Measurements from ENCODE around the gene TIAM1.
A peak's percentile ranks its signal among the peaks of the same experiment; 100 is the strongest.

TIAM1 gene

GRCh38 chr21:31331231-31331630 is 12.8 kb downstream of the TIAM1 start:
- no peak for DNase-seq

DNA sequence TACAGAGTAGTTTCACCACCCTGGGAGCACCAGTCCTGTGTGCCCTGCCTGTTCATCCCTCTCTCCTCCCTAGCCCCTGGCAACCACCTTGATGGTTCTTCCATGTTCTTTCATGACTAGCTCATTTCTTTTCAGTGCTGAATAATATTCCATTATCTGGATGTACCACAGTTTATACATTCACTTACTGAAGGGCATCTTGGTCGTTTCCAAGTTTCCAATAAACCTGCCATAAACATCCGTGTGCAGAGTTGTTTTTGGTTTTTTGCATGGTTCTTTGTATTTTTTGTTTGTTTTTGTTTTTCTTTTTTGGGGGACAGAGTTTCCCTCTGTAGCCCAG is 13.9 kb downstream of the TIAM1 start:
- DNase-seq, result no peak

DNA sequence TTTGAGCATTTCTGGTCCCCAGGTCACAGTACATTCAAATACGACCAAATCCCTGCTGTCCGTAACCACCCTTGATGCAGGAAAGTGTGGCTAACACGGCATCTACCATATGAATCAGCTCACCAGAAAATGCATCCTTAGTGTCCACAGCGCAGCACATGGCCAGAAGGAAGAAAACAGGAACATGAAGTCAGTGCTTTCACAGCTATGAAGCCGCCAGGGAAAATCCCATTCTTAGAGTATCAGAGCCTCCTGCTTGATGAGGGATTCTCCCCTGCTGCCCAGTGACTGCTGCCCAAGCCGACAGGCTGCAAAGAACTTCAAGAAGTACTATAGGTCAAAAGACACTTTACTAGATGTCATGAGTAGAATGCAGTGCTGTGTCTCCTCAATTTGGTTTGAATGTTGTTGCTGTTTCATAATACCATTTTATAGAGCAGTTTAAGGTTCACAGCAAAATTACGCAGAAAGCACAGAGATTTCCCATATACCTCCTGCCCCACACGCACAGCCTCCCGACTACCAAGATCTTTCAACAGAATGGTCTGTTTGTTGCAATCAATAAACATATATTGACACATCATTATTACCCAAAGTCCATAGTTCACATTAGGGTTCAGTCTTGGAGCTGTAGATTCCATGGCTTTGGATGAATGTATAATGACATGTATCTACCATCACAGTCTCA is 14.5 kb downstream of the TIAM1 start:
- DNase-seq, result no peak

- peak; percentile 36 for DNase-seq
These were observed 17.4 kb downstream of the TIAM1 start for GRCh38 chr21:31326522-31327242.

GRCh38 chr21:31318971-31319370 is 25.1 kb downstream of the TIAM1 start:
- DNase-seq, result no peak

- DNase-seq, result no peak
These were observed 26.4 kb downstream of the TIAM1 start for GRCh38 chr21:31317688-31318087.

DNA sequence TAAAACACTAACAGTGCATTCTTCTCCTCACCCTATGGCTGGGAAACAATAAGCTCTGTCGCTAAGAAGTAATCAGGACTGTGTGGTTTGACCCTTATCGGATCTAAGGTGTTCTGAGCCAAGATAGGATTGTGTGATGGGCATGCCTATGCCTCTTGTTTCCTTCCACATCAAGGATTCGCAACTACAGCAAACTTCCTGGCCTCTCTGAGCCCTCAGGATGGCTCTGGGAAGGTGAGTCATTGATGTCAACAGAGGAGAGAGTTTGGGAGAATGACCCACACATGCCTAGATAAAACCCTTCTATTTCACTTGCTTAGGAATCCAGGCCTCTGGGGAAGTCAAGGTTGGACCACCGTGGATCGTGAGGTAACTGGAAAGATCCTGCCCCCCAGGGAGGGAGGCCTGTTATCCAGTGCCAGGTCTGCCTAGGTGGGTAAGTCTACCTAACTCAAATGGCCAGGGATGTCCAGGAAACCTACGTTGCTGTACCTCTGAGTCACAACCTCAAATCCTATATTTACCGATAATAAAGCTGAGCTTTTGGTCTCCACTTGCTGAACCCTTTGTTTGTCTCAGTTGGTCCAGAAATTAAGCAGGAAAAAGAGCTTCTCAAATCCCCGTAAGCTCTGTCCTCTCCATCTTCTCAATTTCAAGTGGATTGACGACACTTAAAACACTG is 27.4 kb downstream of the TIAM1 start:
- no peak for DNase-seq

DNA sequence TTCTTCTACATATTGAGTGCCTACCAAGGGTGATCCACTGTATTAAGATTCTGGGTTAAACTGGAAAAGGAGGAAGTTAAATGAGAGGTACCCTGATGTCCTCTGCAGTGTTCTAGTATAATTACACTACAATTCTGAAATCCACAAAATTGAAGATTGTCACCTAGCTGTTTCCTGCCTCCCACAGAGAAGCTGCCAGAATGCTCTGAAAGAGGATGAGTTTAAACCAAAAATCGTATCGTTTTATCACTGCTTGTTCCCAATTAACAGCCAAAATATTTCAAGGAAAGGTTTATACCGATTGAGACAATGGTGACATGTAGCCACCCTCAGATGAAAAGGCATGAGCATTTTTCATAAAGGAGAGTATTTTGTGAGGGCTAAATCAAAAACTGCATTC is 28.0 kb downstream of the TIAM1 start:
- DNase-seq, result no peak

DNA sequence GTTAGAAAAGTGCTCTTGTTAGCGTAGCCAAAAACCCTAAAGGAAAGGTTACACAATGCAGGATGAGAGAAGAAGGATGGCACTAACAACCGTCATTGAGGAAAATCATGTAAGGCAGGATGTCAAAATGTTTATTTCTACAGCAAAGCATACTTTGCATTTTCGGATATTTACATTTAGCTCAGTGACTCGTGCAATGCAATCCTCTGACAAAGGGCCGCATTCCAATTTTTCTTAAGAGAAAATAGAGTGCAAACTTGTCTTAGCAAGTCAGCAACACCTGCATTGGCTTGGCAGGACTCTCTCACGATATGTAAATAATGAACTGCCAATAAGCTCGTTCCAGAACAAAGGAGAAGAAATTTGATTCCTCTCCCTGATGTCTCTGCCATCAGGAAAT is 33.3 kb downstream of the TIAM1 start:
- no peak for DNase-seq

- no peak for DNase-seq
These were observed 35.5 kb downstream of the TIAM1 start for GRCh38 chr21:31308584-31308983.

- no peak for DNase-seq
These were observed 38.2 kb downstream of the TIAM1 start for GRCh38 chr21:31305888-31306287.

- no peak for DNase-seq
These were observed 44.5 kb downstream of the TIAM1 start for GRCh38 chr21:31299291-31300147.

DNA sequence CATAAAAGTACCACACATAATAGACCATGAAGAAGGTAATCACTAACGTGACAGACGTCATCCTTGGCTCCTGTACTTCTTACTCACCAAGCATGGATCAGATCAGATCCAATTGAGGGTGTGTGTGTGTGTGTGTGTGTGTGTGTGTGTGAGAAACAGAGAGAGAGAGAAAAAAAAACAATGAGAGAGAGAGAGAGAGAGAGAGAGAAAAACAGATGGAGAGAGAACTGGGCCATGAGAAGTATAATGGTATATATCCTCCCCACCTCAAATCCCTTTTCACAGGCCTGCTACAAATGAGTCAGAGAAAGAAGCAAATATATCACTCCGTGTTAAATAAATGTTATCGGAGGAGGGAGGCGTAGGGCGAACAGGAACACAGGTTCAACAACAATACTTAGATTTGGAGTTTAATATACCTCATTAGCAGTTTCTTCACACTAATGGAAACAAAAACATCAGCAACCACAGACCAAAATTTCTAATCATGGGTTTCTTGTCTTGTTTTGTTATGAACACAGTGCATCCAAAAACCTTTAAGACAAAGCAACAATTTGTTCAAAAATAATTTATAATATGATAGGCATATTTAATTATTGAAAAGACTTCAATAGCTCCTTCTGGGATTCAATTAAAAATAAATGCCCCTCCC is 45.3 kb downstream of the TIAM1 start:
- no peak for DNase-seq

DNA sequence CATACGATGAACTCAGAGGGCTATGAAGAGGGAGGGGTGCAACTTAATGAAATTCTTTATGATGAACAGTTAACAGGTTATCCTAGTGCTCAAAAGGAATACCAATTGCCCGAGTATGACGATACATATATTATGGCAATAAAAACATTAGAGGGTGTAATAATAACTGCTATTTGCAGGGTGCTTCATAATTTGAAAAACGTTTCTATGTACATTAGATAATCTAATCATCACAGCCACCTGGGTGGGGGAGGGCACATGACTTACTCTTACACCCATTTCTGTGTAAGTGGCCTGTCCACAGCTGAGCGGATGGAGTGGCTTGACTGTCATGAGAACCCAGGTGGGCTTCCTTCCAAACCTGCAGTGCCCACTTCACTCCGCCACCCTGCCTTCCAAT is 46.3 kb downstream of the TIAM1 start:
- DNase-seq, result no peak

GRCh38 chr21:31295676-31296075 is 48.4 kb downstream of the TIAM1 start:
- DNase-seq, result no peak

DNA sequence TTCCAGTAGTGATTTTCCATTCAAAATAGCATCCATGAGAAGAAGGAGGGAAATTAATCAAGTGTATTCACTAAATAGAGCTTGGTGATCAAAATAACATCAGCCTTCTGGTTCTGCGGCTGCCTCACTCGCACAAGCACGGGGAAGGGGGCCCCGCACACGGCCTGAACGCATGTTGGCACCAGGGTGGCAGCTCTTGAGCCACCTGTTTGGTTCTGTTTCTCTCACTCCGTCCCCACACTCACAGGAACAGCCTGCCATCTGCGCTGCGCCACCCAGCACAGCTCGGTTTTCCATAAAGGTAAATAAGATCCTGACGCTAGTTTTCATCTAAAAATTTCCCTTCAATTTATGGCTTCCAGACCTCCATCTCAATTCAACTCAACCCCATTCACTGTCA is 49.4 kb downstream of the TIAM1 start:
- no peak for DNase-seq

GRCh38 chr21:31293986-31294385 is 50.1 kb downstream of the TIAM1 start:
- DNase-seq, result no peak

DNA sequence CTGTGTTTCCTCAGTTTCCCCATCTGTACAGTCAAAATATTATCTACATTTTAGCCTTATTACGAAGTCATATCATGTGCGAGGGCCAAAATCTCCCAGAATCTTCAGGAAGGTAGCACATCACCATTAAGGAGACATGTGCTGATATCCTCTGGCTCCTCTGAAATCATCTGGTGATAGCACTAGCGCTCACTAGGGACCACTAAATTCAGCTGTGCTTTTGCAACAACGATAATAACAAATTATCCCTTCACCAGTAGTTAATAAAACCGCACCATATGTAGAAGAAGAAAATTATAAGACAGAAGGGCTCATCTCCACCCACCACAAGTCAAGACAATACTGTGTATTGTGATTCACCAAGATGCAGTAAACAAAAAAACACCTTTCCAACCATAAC is 53.3 kb downstream of the TIAM1 start:
- DNase-seq, result no peak

DNA sequence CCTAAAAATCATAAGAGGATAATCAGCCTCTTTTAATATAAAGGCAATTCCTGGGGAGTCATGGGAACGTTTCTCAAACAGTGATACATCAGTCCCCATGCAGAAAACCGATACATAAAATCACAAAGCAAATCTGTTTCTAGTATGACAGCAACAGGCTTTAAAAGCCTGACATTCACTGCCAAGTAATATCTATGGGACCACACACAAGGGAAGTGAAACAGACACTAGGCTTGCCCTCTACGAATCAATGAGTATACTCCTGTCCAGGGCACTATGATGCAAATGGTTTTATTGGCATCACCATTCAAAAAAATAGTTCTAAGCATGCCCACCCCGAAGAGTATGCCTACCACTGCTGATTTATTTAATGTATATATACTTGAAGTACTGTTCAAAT is 54.4 kb downstream of the TIAM1 start:
- DNase-seq, result no peak

GRCh38 chr21:31288191-31288590 is 55.9 kb downstream of the TIAM1 start:
- DNase-seq, result no peak

GRCh38 chr21:31287201-31287600 is 56.9 kb downstream of the TIAM1 start:
- no peak for DNase-seq

DNA sequence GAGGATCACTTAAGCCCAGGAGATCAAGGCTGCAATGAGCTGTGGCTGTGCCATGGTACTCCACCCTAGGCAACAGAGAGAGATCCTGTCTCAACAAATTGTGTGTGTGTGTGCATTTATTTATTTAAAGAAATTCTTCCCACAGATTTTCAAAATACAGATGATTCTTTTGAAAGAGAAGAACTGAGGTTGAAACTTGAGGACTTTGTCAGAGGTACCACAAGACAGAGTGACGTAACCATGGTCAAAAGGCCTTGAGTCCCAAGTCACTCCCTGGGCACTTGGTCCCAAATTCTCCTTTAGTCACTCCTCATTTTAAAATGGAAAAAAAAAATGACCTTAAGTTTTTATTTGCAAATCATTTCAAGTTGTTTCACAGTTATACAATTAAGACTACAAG is 57.4 kb downstream of the TIAM1 start:
- DNase-seq, result no peak

All from CD4-positive, alpha-beta T cell treated with Interleukin-21 for 1 hour (primary cell).